HEK293 (cell line): ENCODE measurements around the gene CBX8.

Source experiments
- CTCF ChIA-PET: fragments of 350-600 bp; formaldehyde crosslinking; extraction: SDS; loops from one replicate; lab custom pipeline; 2021; ENCODE audit warnings: antibody characterized with exemption; lab: Yijun Ruan, JAX
- POLR2A ChIA-PET: fragments of 300-600 bp; formaldehyde crosslinking; extraction: SDS; loops from one replicate; lab custom pipeline; 2020; ENCODE audit warnings: antibody characterized with exemption, inconsistent platforms; lab: Yijun Ruan, JAX
- H3K27ac ChIP-seq: fragments of 200-500 bp; sonication (Bioruptor generic); 2 replicates; pipeline ENCODE4 v1.5.1; 2014; ENCODE audit warnings: low read depth, low read length, control low read depth, inconsistent platforms; ENCODE audit errors: extremely low read depth
- H3K36me3 ChIP-seq, 2 experiments: fragments of 200-500 bp in 1 of 2; sonication (Bioruptor generic) in 1 of 2; 1 replicate in 1 of 2; 2 replicates in 1 of 2; pipeline ENCODE4 v1.5.1; 2014 to 2017; ENCODE audit warnings: inconsistent platforms in 2 of 2, low read length in 2 of 2; ENCODE audit not compliant: control insufficient read depth in 2 of 2, insufficient read depth in 1 of 2
- H3K4me1 ChIP-seq: fragments of 200-500 bp; sonication (Bioruptor generic); 2 replicates; pipeline ENCODE4 v1.5.1; 2014; ENCODE audit warnings: mild to moderate bottlenecking, low read length, inconsistent platforms; ENCODE audit not compliant: control insufficient read depth, insufficient read depth
- H3K4me3 ChIP-seq: 2 replicates; pipeline ENCODE4 v1.5.1; 2011; ENCODE audit warnings: low read depth, mild to moderate bottlenecking, control low read depth, low read length, moderate library complexity
- H3K9me3 ChIP-seq: fragments of 200-500 bp; sonication (Bioruptor generic); 2 replicates; pipeline ENCODE4 v1.5.1; 2014; ENCODE audit warnings: low read depth, low read length, inconsistent platforms; ENCODE audit not compliant: control insufficient read depth, insufficient read depth
- BCL11B ChIP-seq: fragments of 450-650 bp; formaldehyde crosslinking; IDR thresholded peaks from 2 replicates; pipeline ENCODE4 v1.5.1; 2016; ENCODE audit warnings: low read depth, missing biosample characterization, missing genetic modification characterization
- GLIS2 ChIP-seq: fragments of 450-650 bp; formaldehyde crosslinking; IDR thresholded peaks from 2 replicates; pipeline ENCODE4 v1.5.1; 2016; ENCODE audit warnings: missing biosample characterization, missing genetic modification characterization
- PATZ1 ChIP-seq: fragments of 450-650 bp; formaldehyde crosslinking; IDR thresholded peaks from 2 replicates; pipeline ENCODE4 v1.5.1; 2016; ENCODE audit warnings: missing biosample characterization, missing genetic modification characterization
- WT1 ChIP-seq: fragments of 450-650 bp; formaldehyde crosslinking; IDR thresholded peaks from 2 replicates; pipeline ENCODE4 v1.5.1; 2016; ENCODE audit warnings: missing biosample characterization, missing genetic modification characterization
- ZNF404 ChIP-seq: fragments of 450-650 bp; formaldehyde crosslinking; IDR thresholded peaks from 2 replicates; pipeline ENCODE4 v1.5.1; 2017; ENCODE audit warnings: missing biosample characterization, missing genetic modification characterization
- ZNF837 ChIP-seq: fragments of 450-650 bp; formaldehyde crosslinking; IDR thresholded peaks from 2 replicates; pipeline ENCODE4 v1.5.1; 2016; ENCODE audit warnings: missing biosample characterization, missing genetic modification characterization

Gene CBX8

GRCh38 chr17:79742951-79743476, 53.9 kb downstream of the CBX8 start:
- Histone ChIP-seq H3K4me1 (no peaks in the 10 kb centered on the region; the same call in 1 of the 2 replicates), H3K9me3 (no peaks in the 10 kb centered on the region)
- CTCF ChIA-PET = interaction anchor here (0.7 to 2.9 kb wide), 8 partner anchors 10 to 266 kb away, joined by 3 to 31 read pairs (median 7); no protein-coding TSS in a partner anchor
- POLR2A ChIA-PET = interaction anchor here (1.4 kb wide), 1 partner anchor 44 kb away, joined by 4 read pairs; no protein-coding TSS in a partner anchor
- peak; percentile 36; the same call in 1 of the 2 replicates for TF ChIP-seq GLIS2 (tag by site-specific recombination)
- TF ChIP-seq ZNF837 (tag by site-specific recombination) = no peak
- TF ChIP-seq PATZ1 (tag by site-specific recombination) = 0 out of 2 replicates have a peak, but pooled peaks have one; percentile 17
- TF ChIP-seq BCL11B (tag by site-specific recombination) = no peak
- TF ChIP-seq ZNF404 (tag by site-specific recombination) = no peak
- TF ChIP-seq, all 188 proteins: peak for 2
- Histone ChIP-seq H3K27ac (no peak overlapping the region), H3K4me3 (no peak overlapping the region), H3K36me3 (no peaks in the 10 kb centered on the region)

GRCh38 chr17:79742589-79742918, 54.3 kb downstream of the CBX8 start:
- H3K4me1 ChIP-seq = no peaks in the 10 kb centered on the region; the same call in 1 of the 2 replicates
- H3K36me3 ChIP-seq = no peaks in the 10 kb centered on the region
- H3K27ac ChIP-seq = no peak overlapping the region
- H3K9me3 ChIP-seq = no peaks in the 10 kb centered on the region
- CTCF ChIA-PET = interaction anchor here (0.6 to 2.9 kb wide), 20 partner anchors 7 to 924 kb away, joined by 3 to 31 read pairs (median 7); no protein-coding TSS in a partner anchor
- no peak for TF ChIP-seq WT1 (tag by site-specific recombination)
- TF ChIP-seq, all 188 proteins: peak for 0
- POLR2A ChIA-PET = interaction anchor here (1.0 to 1.4 kb wide), 2 partner anchors 9 to 45 kb away, joined by 3 to 4 read pairs; no protein-coding TSS in a partner anchor
- H3K4me3 ChIP-seq = no peak overlapping the region
